Measurements from ENCODE around the gene PNPLA3.

DNA sequence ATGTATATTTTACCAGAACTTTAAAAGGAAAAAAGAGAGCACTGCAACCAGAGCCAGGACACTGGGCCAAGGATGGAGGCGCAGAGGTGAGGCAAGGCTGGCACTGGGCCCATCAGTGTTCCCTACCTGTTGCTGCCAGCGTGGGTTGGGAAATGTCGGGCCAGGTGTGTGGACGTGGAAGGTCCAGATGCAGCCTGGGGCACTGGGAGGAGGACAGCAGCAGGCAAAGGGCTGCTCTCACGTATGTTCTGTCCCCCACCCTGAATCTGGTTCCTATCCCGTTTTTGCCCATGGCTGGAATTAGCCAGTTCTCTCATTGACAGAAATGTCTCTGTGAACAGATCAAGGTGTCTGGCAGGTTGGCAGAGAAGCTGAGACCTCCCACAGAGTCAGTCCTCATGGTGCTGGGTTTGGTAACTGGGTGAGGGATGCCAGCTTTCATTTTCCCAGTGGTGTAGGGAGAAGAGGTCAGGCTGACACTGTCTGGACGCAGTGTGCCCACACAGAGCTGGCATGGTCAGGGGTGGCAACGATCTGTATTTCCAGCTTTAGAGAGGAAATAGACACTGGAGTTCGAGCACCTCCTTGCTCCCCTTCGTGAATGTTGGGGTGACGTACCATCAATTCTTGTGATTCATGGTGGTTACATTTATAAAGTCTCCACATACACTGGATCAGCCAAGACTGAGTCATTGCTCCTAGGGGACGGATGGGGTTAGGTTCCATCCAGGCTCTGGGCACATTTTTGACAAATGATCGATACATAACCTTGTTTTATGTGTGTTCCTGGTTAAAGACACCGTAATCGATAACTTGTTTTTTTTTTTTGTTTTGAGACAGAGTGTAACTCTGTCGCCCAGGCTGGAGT lies 4.3 kb upstream of the PNPLA3 start:
- TF ChIP-seq, protein P1, sequence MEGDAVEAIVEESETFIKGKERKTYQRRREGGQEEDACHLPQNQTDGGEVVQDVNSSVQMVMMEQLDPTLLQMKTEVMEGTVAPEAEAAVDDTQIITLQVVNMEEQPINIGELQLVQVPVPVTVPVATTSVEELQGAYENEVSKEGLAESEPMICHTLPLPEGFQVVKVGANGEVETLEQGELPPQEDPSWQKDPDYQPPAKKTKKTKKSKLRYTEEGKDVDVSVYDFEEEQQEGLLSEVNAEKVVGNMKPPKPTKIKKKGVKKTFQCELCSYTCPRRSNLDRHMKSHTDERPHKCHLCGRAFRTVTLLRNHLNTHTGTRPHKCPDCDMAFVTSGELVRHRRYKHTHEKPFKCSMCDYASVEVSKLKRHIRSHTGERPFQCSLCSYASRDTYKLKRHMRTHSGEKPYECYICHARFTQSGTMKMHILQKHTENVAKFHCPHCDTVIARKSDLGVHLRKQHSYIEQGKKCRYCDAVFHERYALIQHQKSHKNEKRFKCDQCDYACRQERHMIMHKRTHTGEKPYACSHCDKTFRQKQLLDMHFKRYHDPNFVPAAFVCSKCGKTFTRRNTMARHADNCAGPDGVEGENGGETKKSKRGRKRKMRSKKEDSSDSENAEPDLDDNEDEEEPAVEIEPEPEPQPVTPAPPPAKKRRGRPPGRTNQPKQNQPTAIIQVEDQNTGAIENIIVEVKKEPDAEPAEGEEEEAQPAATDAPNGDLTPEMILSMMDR (IDR thresholded peaks at IDR 0.05): no peak
- TF ChIP-seq POLR2A (IDR thresholded peaks at IDR 0.05) (no peak), POLR2AphosphoS5 (IDR thresholded peaks at IDR 0.05) (peak in 2 of 3 donors; percentile 20 to 33)
